GM18951 (cell line): Measurements from ENCODE around the gene ERMAP.

Source experiments
- POLR2A ChIP-seq: IDR thresholded peaks from 4 replicates; pipeline ENCODE4 v1.6.1; 2011; ENCODE audit warnings: mild to moderate bottlenecking; ENCODE audit not compliant: insufficient read length, insufficient read depth; ENCODE audit errors: extremely low read depth
- in situ Hi-C: fragments of 300-500 bp; cut with MboI; formaldehyde crosslinking; loops from one replicate; pipeline ENCODE4 v1.12.0; 2022; ENCODE audit warnings: low sequenced_read_pairs, mixed read lengths, inconsistent platforms; ENCODE audit not compliant: unreplicated experiment

The ERMAP gene

DNA sequence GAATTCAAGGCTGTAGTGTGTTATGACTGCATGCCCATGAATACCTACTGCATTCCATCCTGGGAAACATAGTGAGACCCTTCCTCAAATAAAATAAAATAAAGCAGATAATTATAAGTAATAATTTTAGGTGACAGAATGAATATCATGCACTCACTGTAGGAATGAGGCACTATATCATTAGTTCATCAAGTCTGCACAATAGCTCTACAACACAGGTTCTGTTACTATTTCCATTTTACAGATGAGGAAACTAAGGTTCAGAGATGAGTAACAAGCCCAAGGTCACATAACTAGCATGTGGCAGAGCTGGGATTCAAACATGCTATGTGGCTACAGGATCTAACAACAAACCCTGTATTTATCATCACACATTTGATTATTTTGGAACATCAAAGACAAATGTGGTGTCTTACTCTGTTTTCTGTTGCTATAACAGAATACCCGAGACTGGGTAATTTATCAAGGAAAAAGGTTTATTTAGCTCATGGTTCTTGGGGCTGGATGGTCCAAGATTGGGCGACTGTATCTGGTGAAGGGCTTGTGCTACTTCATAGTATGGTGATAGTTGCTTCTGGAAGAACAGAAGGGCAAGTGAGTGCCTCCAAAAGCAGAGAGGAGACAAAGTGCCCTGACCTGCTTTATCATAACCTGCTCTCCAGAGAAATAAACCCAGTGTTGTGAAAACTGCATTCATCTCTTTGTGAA is 24.7 kb downstream of the ERMAP start:
- in situ Hi-C loops = no loop called here
- TF ChIP-seq POLR2A = no peak

DNA sequence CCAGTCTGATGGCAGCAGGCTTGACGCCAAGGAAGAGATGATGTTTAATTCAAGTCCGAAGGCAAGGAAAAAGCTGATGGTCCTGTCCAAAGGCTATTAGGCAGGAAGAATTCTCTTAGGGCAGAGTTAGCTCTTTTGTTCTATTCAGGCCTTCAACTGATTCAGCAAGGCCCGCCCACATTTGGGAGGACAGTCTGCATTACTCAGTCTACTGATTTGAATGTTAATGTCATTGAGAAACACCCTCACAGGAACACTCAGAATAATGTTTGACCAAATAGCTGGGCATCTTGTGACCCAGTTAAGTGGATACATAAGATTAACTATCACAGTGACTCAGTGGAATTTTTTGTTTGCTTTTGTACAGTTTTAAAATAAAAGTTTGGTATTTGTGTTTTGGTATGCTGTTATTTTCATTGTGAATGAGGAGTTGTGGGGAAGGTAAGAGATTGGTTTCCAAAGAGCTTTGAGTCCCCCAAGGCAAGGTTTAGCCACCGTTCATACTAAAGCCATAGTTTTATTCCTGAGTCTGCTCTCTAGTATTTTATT is 27.7 kb downstream of the ERMAP start:
- in situ Hi-C loops = no loop called here
- no peak for TF ChIP-seq POLR2A

DNA sequence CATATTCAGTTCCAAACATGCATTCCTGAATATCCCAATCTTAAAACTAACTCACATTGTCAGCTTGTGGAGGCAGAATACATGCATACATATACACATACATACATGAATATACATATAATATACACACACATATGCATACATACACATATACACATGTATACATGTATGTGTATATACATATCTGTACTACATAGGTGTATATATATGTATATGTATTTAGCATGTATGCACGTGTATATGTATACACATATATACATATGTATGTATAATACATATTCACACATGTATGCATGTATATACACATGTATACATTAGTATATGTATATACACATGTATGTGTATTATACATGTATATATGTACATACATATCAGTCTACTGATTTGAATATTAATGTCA is 28.3 kb downstream of the ERMAP start:
- TF ChIP-seq POLR2A = no peak
- in situ Hi-C loops = no loop called here

- in situ Hi-C loops = no loop called here
These were observed 28.9 kb downstream of the ERMAP start for GRCh38 chr1:42845866-42846256.

DNA sequence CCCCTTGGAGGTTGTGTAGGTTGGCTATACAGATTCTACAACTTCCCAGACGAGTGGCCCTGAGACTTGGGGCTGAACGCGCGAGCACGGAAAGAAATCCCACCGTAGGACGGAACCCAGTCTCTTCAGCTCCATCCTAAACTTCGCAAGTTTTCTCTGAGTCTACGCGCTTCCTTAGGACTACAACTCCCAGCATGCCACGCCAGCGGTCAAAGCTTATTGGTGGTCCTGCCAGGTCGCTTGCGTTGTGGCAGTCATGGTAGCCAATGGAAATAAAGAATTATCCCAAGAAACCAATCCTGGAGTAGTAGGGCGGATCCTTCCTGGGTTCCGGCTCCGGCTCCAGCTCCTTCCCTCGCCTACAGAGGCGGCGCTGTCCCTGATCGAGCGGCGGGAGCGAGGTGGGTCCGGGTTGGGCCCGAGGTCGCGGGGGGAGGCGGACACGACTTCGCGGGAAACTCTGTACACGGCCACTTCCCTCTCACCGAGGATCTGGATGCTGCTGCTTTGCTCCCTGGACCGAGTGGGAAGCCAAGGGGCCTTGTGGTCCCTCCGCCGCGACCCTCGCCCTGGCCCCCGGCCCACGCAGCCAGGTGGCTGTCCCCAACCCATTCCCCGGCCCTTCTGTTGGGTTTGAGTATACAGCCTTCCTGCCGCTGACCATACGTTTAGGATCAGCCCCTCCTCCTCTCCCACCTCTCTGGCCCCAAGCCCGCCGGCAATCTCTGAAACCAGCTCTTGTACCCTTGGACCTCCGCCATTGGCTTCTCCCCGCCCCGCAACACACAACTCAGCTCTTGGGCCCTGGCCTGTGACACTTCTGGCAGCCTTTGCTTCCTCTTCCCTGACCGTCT is 29.6 kb downstream of the ERMAP start, which contains the start of gene ZNF691:
ZNF691 (plus strand) TSS at position 357 of the 854 bp plus-strand sequence. CDS start 3,046 bp downstream, outside the sequence.
- in situ Hi-C loops = no loop called here
- peak; percentile 84 for TF ChIP-seq POLR2A

More at GRCh38 chr1:42845866-42846256, 28.9 kb downstream of the ERMAP start:
- no peak for TF ChIP-seq POLR2A

GRCh38 chr1:42847111-42847595 is 30.2 kb downstream of the ERMAP start:
- in situ Hi-C loops = no loop called here
- TF ChIP-seq POLR2A = no peak

- in situ Hi-C loops = no loop called here
- TF ChIP-seq POLR2A = no peak
These were observed 31.0 kb downstream of the ERMAP start for GRCh38 chr1:42847721-42848460.

DNA sequence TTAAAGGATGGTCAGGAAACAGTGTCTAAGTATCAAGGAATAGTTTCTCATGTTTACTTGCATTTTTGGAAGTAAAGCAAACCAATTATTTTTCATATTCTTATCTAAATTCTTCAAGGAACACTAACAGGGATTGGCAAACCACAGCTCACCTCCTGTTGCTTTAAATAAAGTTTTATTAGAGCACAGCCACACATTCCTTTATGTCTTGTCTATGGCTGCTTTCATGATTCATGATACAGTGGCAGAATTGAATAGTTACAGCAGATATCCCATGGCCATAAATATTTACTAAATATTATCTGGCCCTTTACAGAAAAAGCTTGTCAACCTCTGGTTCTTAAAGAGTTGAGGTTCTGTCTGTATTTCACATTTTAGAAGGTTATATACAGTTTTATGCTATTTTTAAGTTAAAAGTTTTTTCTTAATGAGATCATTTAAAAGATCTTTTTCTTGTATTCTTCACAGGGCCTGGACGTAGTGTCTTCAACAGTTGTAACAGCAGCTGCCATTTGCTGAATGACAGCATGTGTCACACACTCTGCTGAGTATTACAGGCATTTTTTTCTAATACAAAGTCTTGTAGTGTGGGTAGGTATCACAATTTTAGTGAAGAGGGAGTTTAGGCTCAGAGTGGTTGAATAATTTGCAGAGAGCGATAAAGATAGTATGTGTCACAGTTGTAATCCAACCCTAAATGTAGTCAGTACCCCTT is 32.1 kb downstream of the ERMAP start:
- in situ Hi-C loops = no loop called here
- no peak for TF ChIP-seq POLR2A

GRCh38 chr1:42849944-42850343 is 33.0 kb downstream of the ERMAP start:
- in situ Hi-C loops = no loop called here
- no peak for TF ChIP-seq POLR2A

DNA sequence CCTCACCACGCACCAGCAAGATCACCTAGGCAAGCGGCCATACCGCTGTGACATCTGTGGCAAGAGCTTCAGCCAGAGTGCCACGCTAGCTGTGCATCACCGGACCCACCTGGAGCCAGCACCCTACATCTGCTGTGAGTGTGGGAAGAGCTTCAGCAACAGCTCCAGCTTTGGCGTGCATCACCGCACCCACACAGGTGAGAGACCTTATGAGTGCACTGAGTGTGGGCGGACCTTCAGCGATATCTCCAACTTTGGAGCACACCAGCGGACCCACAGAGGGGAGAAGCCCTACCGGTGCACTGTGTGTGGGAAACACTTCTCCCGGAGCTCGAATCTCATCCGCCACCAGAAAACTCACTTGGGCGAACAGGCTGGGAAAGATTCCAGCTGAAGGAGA is 34.5 kb downstream of the ERMAP start:
- no peak for TF ChIP-seq POLR2A
- in situ Hi-C loops = no loop called here

DNA sequence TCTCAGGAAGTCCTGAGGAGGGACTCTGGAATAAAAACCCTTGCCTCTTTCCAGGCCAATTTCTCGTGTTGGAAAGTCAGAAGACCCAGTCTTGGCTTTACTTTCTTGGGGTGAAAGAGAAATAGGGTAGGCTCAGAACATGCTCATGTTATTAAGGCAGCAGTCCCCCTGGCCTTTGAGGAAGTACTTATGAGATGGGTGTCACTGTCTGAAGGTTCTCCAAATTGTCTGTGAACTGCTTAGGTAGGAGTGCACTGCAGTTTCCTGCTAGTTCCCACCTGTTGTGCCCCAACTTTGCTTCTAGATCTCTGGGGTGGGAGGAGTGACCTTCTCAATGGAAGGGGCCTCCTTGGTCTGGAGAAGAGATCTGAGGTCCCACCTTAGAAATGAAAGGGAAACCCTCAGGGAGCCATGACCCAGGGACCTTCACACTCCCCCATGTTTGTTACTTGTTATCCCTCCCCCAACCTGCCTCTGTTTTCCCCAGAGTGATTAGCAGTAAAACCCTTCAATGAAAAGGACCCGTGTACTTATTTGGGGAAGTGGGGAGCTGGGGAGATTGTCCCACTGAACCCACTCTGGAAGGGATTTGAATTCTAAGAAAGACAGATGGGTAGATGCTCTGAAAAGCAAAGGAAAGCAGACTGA is 35.2 kb downstream of the ERMAP start:
- no peak for TF ChIP-seq POLR2A
- in situ Hi-C loops = no loop called here

DNA sequence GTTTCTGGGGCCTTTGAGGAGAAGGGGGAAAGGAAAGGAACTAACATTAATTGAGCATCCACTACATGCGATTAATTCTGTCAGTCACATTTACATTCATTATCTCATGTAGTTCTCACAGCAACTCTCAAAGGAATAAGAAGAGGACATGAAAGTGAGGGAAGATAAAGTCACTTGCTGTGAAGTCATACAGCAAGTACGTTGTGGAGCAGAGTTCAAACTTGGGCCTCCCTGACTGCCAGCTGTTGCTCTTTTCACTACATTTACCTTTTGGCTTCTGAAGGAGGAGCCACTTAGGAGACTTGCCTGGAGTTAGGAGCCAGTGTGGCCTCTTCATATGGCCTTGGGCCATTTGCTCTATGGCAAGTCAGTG is 35.7 kb downstream of the ERMAP start:
- no peak for TF ChIP-seq POLR2A
- in situ Hi-C loops = no loop called here
